ENCODE measurements around the gene ASB1.

- TF ChIP-seq CTCF (IDR thresholded peaks at IDR 0.05; ENCODE audit: insufficient read depth, low read length, poor library complexity, severe bottlenecking), result no peak
- TF ChIP-seq EZH2phosphoT487 (conservative IDR thresholded peaks at IDR 0.05; ENCODE audit: low read length), result no peak
These were observed 56.3 kb downstream of the ASB1 start for GRCh38 chr2:238483021-238483420.

Data from SU-DHL-6 (cell line).